DOHH2 (cell line): ENCODE data around the gene AGFG1.

Source experiments
- H3F3A ChIP-seq: fragments of 200-600 bp; sonication (generic), shearing (Covaris generic); 2 replicates; pipeline ENCODE4 v1.6.0; 2016; ENCODE audit warnings: antibody characterized with exemption, mild to moderate bottlenecking; ENCODE audit not compliant: control insufficient read depth, insufficient read depth
- H3K27ac ChIP-seq: fragments of 200-600 bp; sonication (generic); 2 replicates; pipeline ENCODE4 v1.5.1; 2014; ENCODE audit warnings: low read depth, mild to moderate bottlenecking, low read length, moderate library complexity
- H3K27me3 ChIP-seq: fragments of 200-600 bp; sonication (generic); 2 replicates; pipeline ENCODE4 v1.6.1; 2014; ENCODE audit warnings: mild to moderate bottlenecking, low read length, mixed read lengths; ENCODE audit not compliant: control insufficient read depth
- H3K36me3 ChIP-seq: fragments of 200-600 bp; sonication (generic); 2 replicates; pipeline ENCODE4 v1.6.1; 2014; ENCODE audit warnings: mild to moderate bottlenecking, low read length, moderate library complexity, mixed read lengths; ENCODE audit not compliant: control insufficient read depth
- H3K4me1 ChIP-seq: fragments of 200-600 bp; sonication (generic); 2 replicates; pipeline ENCODE4 v1.6.1; 2014; ENCODE audit warnings: mild to moderate bottlenecking, low read length, mixed read lengths; ENCODE audit not compliant: control insufficient read depth
- H3K4me2 ChIP-seq: fragments of 200-600 bp; sonication (generic); 2 replicates; pipeline ENCODE4 v1.6.0; 2014; ENCODE audit warnings: mild to moderate bottlenecking, low read length, moderate library complexity
- H3K4me3 ChIP-seq: fragments of 200-600 bp; sonication (generic); 2 replicates; pipeline ENCODE4 v1.5.1; 2014; ENCODE audit warnings: mild to moderate bottlenecking, low read length, mixed read lengths
- H3K79me2 ChIP-seq: fragments of 200-600 bp; sonication (generic); 2 replicates; pipeline ENCODE4 v1.6.1; 2014; ENCODE audit warnings: mild to moderate bottlenecking, low read length, mixed read lengths; ENCODE audit not compliant: control insufficient read depth
- H3K9me2 ChIP-seq: fragments of 200-600 bp; sonication (generic); replicated peaks from 2 replicates; pipeline ENCODE4 v1.6.1; 2014; ENCODE audit warnings: mild to moderate bottlenecking, low read length, mixed read lengths; ENCODE audit not compliant: control insufficient read depth
- H3K9me3 ChIP-seq: fragments of 200-600 bp; sonication (generic); 2 replicates; pipeline ENCODE4 v1.6.1; 2014; ENCODE audit warnings: antibody characterized with exemption, low read length, mixed read lengths; ENCODE audit not compliant: control insufficient read depth, insufficient read depth
- H4K20me1 ChIP-seq: fragments of 200-600 bp; sonication (generic); 2 replicates; pipeline ENCODE4 v1.6.0; 2014; ENCODE audit warnings: low read depth, mild to moderate bottlenecking, antibody characterized with exemption, low read length, moderate library complexity; ENCODE audit not compliant: control insufficient read depth, insufficient read depth
- CTCF ChIP-seq: fragments of 200-600 bp; sonication (generic); IDR thresholded peaks from one replicate; pipeline ENCODE4 v1.5.1; 2014; ENCODE audit warnings: antibody characterized with exemption, mild to moderate bottlenecking, low read depth, low read length; ENCODE audit not compliant: poor library complexity, severe bottlenecking
- EZH2phosphoT487 ChIP-seq: fragments of 200-600 bp; sonication (generic); IDR thresholded peaks from 2 replicates; pipeline ENCODE4 v1.6.1; 2017; ENCODE audit warnings: borderline replicate concordance, mild to moderate bottlenecking, antibody characterized with exemption, low read length, moderate library complexity, mixed read lengths

Gene AGFG1

GRCh38 chr2:227507963-227508362, 36.0 kb downstream of the AGFG1 start:
- Histone ChIP-seq H3K9me3 (no peaks in the 10 kb centered on the region), H3K9me2 (no peaks in the 10 kb centered on the region), H3K4me1 (peaks cover 18% of the 10 kb centered on the region), H3F3A (no peaks in the 10 kb centered on the region), H3K4me2 (no peak overlapping the region), H3K27me3 (no peaks in the 10 kb centered on the region), H3K79me2 (peaks cover 97% of the 10 kb centered on the region), H3K27ac (no peak overlapping the region), H3K36me3 (no peaks in the 10 kb centered on the region; the same call in 1 of the 2 replicates), H4K20me1 (peaks cover 13% of the 10 kb centered on the region; the same call in 1 of the 2 replicates), H3K4me3 (no peak overlapping the region)
- no peak for TF ChIP-seq EZH2phosphoT487
- no peak for TF ChIP-seq CTCF

GRCh38 chr2:227509076-227509475, 37.1 kb downstream of the AGFG1 start:
- no peak overlapping the region for H3K4me2 ChIP-seq
- no peak overlapping the region for H3K27ac ChIP-seq

GRCh38 chr2:227509824-227510619, 38.1 kb downstream of the AGFG1 start:
- Histone ChIP-seq H3K27ac (no peak overlapping the region), H3K4me1 (peaks cover 13% of the 10 kb centered on the region)

More at GRCh38 chr2:227509076-227509475, 37.1 kb downstream of the AGFG1 start:
- Histone ChIP-seq H3K36me3 (no peaks in the 10 kb centered on the region), H3K27me3 (no peaks in the 10 kb centered on the region), H3K9me3 (no peaks in the 10 kb centered on the region), H3K79me2 (peaks cover 97% of the 10 kb centered on the region), H3K4me1 (peaks cover 13% of the 10 kb centered on the region), H3K9me2 (no peaks in the 10 kb centered on the region), H3K4me3 (no peak overlapping the region), H4K20me1 (peaks cover 21% of the 10 kb centered on the region; the same call in 1 of the 2 replicates), H3F3A (no peaks in the 10 kb centered on the region)
- TF ChIP-seq CTCF, result no peak
- no peak for TF ChIP-seq EZH2phosphoT487

More at GRCh38 chr2:227509824-227510619, 38.1 kb downstream of the AGFG1 start:
- Histone ChIP-seq H3K4me2 (no peak overlapping the region), H3K9me3 (no peaks in the 10 kb centered on the region), H4K20me1 (peaks cover 21% of the 10 kb centered on the region; the same call in 1 of the 2 replicates), H3K9me2 (no peaks in the 10 kb centered on the region), H3F3A (no peaks in the 10 kb centered on the region), H3K27me3 (no peaks in the 10 kb centered on the region), H3K4me3 (no peak overlapping the region), H3K36me3 (no peaks in the 10 kb centered on the region), H3K79me2 (peaks cover 97% of the 10 kb centered on the region)
- TF ChIP-seq CTCF (no peak), EZH2phosphoT487 (no peak)
